DMS53 (cell line): Measurements from ENCODE around the gene GPR4.

Experiments used
- DNase-seq: peaks from one replicate; lab custom pipeline; 2025; lab: John Stamatoyannopoulos, UW

The GPR4 gene

GRCh38 chr19:45547965-45548609 is 53.9 kb downstream of the GPR4 start:
- no peak for DNase-seq

DNA sequence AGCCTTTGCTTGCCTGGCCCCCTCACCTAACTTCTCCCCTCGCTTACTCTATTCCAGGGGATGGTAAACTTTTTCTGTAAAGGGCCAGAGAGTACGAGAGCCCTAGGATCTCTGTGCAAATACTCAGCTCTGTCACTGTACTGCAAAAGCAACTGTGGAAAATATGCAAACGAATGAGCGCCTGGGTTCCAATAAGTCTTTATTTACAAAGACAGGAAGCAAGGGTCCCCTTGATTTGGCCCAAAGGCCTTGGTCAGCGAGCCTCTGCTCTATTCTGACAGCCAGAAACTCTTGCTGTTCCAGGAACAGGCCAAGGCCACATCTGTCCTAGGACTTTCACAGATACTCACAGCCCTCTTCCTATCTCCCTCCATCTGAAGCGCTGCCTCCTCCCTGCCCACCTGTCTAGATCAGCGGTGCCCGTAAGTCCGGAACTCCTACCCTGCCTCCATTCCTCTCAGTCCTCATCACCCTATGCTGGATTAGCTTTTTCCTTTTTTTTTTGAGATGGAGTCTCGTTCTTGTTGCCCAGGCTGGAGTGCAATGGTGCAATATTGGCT is 54.7 kb downstream of the GPR4 start:
- no peak for DNase-seq

DNA sequence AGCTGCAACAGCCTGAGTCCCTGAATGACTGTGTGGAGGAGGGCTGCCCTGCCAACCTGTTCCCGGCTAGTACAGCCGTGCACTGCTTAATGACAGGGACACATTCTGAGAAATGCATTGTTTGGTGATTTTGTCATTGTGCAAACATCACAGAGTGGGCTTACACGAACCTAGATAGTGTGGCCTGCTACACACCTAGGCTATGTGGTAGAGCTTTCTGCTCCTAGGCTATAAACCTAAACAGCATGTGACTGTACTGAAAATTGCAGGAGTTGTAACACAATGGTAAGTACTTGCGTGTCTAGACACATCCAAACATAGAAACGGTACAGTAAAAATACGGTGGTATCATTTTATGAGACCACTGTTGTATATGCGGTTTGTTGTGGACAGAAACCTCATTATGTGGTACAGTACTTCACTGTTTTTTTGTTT is 59.8 kb downstream of the GPR4 start:
- peak; percentile 43 for DNase-seq
